Neural crest cell (in vitro differentiated cells): ENCODE measurements around the gene FHOD1. TPM values are rescaled to one million over a fixed set of nuclear protein-coding genes. Genes with fewer than 3 reads are reported as not detected.

Source experiments
- DNase-seq: peaks from one replicate; pipeline ENCODE4 v3.0.0; 2021; ENCODE audit warnings: low read depth, mixed read lengths, low spot score
- H3K27ac Mint-ChIP-seq: one replicate; pipeline ENCODE4 v1.8.0; 2021; ENCODE audit warnings: mild to moderate bottlenecking, mixed read lengths; ENCODE audit not compliant: unreplicated experiment
- H3K27me3 Mint-ChIP-seq: 2 replicates; pipeline ENCODE4 v1.8.0; 2021; ENCODE audit warnings: low read depth, mild to moderate bottlenecking, mixed read lengths
- H3K36me3 Mint-ChIP-seq: 2 replicates; pipeline ENCODE4 v1.8.0; 2021; ENCODE audit warnings: low read depth, mild to moderate bottlenecking, mixed read lengths
- H3K4me1 Mint-ChIP-seq: 2 replicates; pipeline ENCODE4 v1.8.0; 2021; ENCODE audit warnings: mixed read lengths
- H3K4me3 Mint-ChIP-seq: one replicate; pipeline ENCODE4 v1.8.0; 2021; ENCODE audit warnings: mild to moderate bottlenecking, mixed read lengths
- H3K9me3 Mint-ChIP-seq: 2 replicates; pipeline ENCODE4 v1.8.0; 2021; ENCODE audit warnings: mixed read lengths
- CTCF ChIP-seq: fragments of 200-600 bp; sonication (generic); conservative IDR thresholded peaks from 2 replicates; pipeline ENCODE4 v1.5.0; 2021; ENCODE audit warnings: antibody characterized with exemption, mild to moderate bottlenecking
- total RNA-seq: library from RNA; stranded (reverse); gene quantifications from 2 replicates; pipeline ENCODE4 v1.2.1, GENCODE V29; 2021

FHOD1 gene
- total RNA-seq, 1 donor from 2014 or later, result 45.5 TPM

DNA sequence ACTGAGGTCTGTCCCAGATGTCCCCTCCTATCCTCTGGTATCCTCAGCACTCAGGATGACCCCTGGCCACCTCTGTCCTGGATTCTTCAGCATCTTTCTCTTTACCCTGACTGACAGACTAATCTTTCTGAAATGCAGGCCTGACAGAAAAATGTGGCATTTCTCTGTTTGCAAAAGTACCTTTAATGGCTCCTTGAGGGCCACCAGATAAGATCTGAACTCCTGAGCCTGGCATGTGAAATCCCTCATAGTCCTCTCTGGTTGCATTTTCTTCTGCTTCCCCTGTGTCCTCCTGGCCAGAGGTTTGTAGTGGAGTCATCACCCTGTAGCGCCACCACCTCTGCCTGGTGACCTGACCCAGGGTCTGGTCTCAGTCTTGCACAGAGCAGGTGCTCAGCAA lies 50.4 kb downstream of the FHOD1 start:
- Mint-ChIP-seq H3K9me3 (no peaks in the 10 kb centered on the region), H3K4me1 (peaks cover 25% of the 10 kb centered on the region), H3K27me3 (no peaks in the 10 kb centered on the region), H3K27ac (peak overlapping the region; percentile 24), H3K36me3 (peaks cover 9% of the 10 kb centered on the region), H3K4me3 (peak overlapping the region; percentile 80)
- DNase-seq, result no peak
- no peak for TF ChIP-seq CTCF

DNA sequence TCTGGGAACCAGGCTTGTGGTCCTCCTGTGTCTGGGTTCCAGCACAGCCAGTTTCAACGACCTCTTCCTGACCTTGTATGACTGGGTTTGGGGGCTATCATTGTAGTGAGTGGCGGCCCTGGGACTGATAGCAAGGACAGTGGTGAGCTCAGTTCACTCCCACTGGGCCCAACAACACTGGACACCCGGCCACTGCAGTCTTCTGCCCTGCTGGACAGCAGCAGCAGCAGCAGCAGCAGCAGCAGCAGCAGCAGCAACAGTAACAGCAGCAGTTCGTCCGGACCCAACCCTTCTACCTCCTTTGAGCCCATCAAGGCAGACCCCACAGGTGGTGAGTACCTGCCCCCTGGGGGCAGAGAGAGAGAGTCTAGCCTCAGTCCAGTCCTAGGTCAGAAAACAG lies 51.6 kb downstream of the FHOD1 start:
- Mint-ChIP-seq H3K4me1 (peaks cover 31% of the 10 kb centered on the region), H3K4me3 (peak overlapping the region; percentile 80), H3K36me3 (peaks cover 9% of the 10 kb centered on the region), H3K27ac (no peak overlapping the region), H3K27me3 (no peaks in the 10 kb centered on the region), H3K9me3 (no peaks in the 10 kb centered on the region)
- TF ChIP-seq CTCF, result no peak
- no peak for DNase-seq

GRCh38 chr16:67194260-67194659 lies 53.0 kb downstream of the FHOD1 start:
- no peak overlapping the region for H3K27ac Mint-ChIP-seq
- no peaks in the 10 kb centered on the region for H3K9me3 Mint-ChIP-seq
- H3K27me3 Mint-ChIP-seq, result no peaks in the 10 kb centered on the region
- H3K4me3 Mint-ChIP-seq, result peak overlapping the region; percentile 93
- peaks cover 31% of the 10 kb centered on the region for H3K4me1 Mint-ChIP-seq
- DNase-seq, result no peak
- no peak for TF ChIP-seq CTCF
- peaks cover 9% of the 10 kb centered on the region for H3K36me3 Mint-ChIP-seq

GRCh38 chr16:67193536-67193935 lies 53.7 kb downstream of the FHOD1 start:
- no peaks in the 10 kb centered on the region for H3K9me3 Mint-ChIP-seq
- no peak for DNase-seq
- peaks cover 31% of the 10 kb centered on the region for H3K4me1 Mint-ChIP-seq
- peaks cover 9% of the 10 kb centered on the region for H3K36me3 Mint-ChIP-seq
- no peak overlapping the region for H3K27ac Mint-ChIP-seq
- no peak for TF ChIP-seq CTCF
- peak overlapping the region; percentile 93 for H3K4me3 Mint-ChIP-seq
- no peaks in the 10 kb centered on the region for H3K27me3 Mint-ChIP-seq

GRCh38 chr16:67192781-67193361 lies 54.4 kb downstream of the FHOD1 start:
- Mint-ChIP-seq H3K9me3 (no peaks in the 10 kb centered on the region), H3K27me3 (peaks cover 2% of the 10 kb centered on the region), H3K4me3 (peak overlapping the region; percentile 93), H3K27ac (peak overlapping the region; percentile 43), H3K36me3 (peaks cover 9% of the 10 kb centered on the region), H3K4me1 (peaks cover 31% of the 10 kb centered on the region)
- no peak for TF ChIP-seq CTCF
- DNase-seq, result no peak
